ENCODE data around the gene WNT9A.

Gene WNT9A

GRCh38 chr1:227913764-227914721 is 33.7 kb downstream of the WNT9A start (continued):
- TF ChIP-seq WT1 (tag by site-specific recombination; IDR thresholded peaks at IDR 0.05): peak; percentile 83
- no peak for TF ChIP-seq ZNF155 (tag by site-specific recombination; IDR thresholded peaks at IDR 0.05)
- no peak for TF ChIP-seq ZNF404 (tag by site-specific recombination; IDR thresholded peaks at IDR 0.05)
- no peak for TF ChIP-seq ZNF561 (tag by site-specific recombination; IDR thresholded peaks at IDR 0.05; ENCODE audit: borderline replicate concordance)
- no peak for TF ChIP-seq ZBTB10 (tag by site-specific recombination; IDR thresholded peaks at IDR 0.05)
- TF ChIP-seq ZNF280D (tag by site-specific recombination; IDR thresholded peaks at IDR 0.05): no peak
- no peak for TF ChIP-seq ZNF350 (tag by site-specific recombination; IDR thresholded peaks at IDR 0.05)
- TF ChIP-seq ZNF416 (tag by site-specific recombination; IDR thresholded peaks at IDR 0.05): no peak
- TF ChIP-seq ZNF248 (tag by site-specific recombination; IDR thresholded peaks at IDR 0.05): no peak
- no peak for TF ChIP-seq ZNF211 (tag by site-specific recombination; IDR thresholded peaks at IDR 0.05; ENCODE audit: low read depth)
- TF ChIP-seq KLF7 (tag by site-specific recombination; IDR thresholded peaks at IDR 0.05; ENCODE audit: borderline replicate concordance): no peak
- TF ChIP-seq PATZ1 (tag by site-specific recombination; IDR thresholded peaks at IDR 0.05): peak; percentile 66
- TF ChIP-seq ZNF157 (tag by site-specific recombination; IDR thresholded peaks at IDR 0.05): no peak
- no peak for TF ChIP-seq ZNF133 (tag by site-specific recombination; IDR thresholded peaks at IDR 0.05)
- TF ChIP-seq MEIS1 (CRISPR knock-in tag; IDR thresholded peaks at IDR 0.05; ENCODE audit: borderline replicate concordance): no peak
- no peak for TF ChIP-seq ZNF174 (tag by site-specific recombination; IDR thresholded peaks at IDR 0.05)
- TF ChIP-seq ZNF677 (tag by site-specific recombination; IDR thresholded peaks at IDR 0.05): no peak
- TF ChIP-seq ZNF621 (tag by site-specific recombination; IDR thresholded peaks at IDR 0.05): no peak
- no peak for TF ChIP-seq ZNF624 (tag by site-specific recombination; IDR thresholded peaks at IDR 0.05)
- TF ChIP-seq ZNF707 (tag by site-specific recombination; IDR thresholded peaks at IDR 0.05): no peak
- no peak for TF ChIP-seq ZBTB20 (tag by site-specific recombination; IDR thresholded peaks at IDR 0.05)
- TF ChIP-seq KLF16 (tag by site-specific recombination; IDR thresholded peaks at IDR 0.05): no peak
- TF ChIP-seq ZNF311 (tag by site-specific recombination; IDR thresholded peaks at IDR 0.05; ENCODE audit: borderline replicate concordance): no peak
- no peak for TF ChIP-seq ZNF184 (tag by site-specific recombination; IDR thresholded peaks at IDR 0.05)
- no peak for TF ChIP-seq ZNF571 (tag by site-specific recombination; IDR thresholded peaks at IDR 0.05)
- no peak for TF ChIP-seq ZNF302 (tag by site-specific recombination; IDR thresholded peaks at IDR 0.05; ENCODE audit: low read depth)
- TF ChIP-seq ZNF747 (tag by site-specific recombination; IDR thresholded peaks at IDR 0.05): no peak
- TF ChIP-seq GLI2 (tag by site-specific recombination; IDR thresholded peaks at IDR 0.05; ENCODE audit: borderline replicate concordance, low read depth): no peak
- TF ChIP-seq ELK4 (IDR thresholded peaks at IDR 0.05; ENCODE audit: borderline replicate concordance, low read depth, low read length): no peak
- TF ChIP-seq ZNF449 (tag by site-specific recombination; IDR thresholded peaks at IDR 0.05): no peak

Data from HEK293 (cell line).